Measurements from ENCODE around the gene EXOSC6.
"Not testable (repeated sequence)": the region's sequence is repeated elsewhere in the genome, so short reads cannot be mapped to it uniquely, and the experiment has no call there.

The EXOSC6 gene

GRCh38 chr16:70251629-70252354 lies at the start of gene EXOSC6:
EXOSC6 (minus strand) TSS chr16:70251940; CDS start chr16:70251900, 40 bp downstream.
- DNase-seq (ENCODE audit: low read depth): peak; percentile 86

DNA sequence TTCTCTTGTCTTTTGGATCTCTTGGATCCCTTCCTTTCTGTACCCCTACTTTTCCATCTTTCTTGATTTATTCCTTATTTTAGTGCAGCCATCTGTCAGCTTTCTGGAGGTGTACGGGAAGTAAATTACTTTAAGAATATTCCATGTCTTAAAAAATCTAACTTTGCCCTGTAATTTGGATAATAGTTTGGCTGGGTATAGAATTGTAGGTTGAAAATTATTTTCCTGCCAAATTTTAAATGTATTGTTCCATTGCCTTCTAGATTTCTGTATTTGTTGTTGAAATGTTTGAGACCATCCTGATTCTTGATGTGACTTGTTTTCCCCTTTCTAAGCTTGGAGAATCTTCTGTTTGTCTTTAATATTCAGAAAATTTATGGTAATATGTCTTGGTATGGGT lies 49.4 kb upstream of the EXOSC6 start:
- DNase-seq (ENCODE audit: low read depth): no peak

DNA sequence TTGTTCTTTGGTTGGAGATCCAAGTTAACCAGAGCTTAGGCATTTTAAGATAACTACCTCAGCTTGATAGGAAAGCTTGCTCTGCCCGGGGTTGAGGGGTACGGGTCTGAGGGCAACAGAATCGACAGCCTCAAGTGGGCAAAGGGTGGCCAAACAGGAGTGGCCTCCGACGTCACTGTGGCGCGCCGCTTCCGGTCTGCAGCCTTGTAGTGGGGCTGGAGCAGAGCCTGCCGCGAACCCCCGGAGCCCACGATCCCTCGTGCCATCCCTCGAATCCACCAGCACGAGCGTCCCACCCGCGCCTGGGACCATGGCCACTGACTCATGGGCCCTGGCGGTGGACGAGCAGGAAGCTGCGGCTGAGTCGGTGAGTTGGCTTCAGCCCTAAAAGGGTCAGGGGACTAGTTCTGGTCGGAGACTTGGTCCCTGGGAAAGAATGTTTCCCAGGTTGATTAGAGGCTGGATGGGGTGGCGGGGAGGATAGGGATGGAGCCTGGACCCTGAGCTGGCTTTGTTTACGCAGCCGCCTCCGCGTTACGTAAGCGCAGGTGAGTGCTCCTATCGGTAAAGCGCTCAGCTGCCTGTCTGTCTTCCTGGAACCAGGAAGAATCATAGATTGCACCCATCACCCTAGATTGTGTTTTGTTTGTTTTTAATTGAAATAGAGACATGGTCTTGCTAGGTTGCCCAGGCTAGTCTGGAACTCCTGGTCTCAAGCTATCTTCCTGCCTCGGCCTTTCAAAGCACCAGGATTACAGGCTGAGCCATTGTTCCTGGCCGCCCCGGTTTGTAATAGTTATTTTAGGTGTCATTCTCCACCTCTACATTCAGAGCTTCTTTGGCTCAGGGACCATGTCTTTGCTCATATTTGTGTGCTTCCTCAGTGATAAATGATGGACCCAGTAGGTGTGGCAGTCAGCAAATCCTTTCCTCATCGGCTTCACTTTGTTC lies 47.5 kb upstream of the EXOSC6 start, which contains the start of gene DDX19B:
DDX19B (plus strand) TSS at position 199 of the 951 bp plus-strand sequence; CDS start at position 311, 112 bp downstream.
- DNase-seq (ENCODE audit: low read depth): peak; percentile 31

DNA sequence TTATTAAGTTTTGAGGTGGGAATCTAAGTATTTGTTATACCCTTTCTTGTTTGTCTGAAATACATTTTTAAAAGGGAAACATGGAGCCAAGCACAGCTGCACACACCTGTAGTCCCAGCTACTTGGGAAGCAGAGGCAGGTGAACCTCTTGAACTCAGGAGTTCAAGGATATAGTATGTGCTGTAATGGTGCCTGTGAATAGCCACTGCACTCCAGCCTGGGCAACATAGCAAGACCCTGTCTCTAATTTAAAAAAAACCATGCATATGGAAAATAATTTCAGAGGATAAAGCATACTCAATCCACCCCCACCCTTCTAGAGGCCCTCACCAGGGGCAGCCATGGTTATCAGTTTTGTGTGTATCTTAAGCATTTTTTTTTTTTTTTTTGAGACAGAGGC lies 43.9 kb upstream of the EXOSC6 start:
- no peak for DNase-seq (ENCODE audit: low read depth)

- no peak for DNase-seq (ENCODE audit: low read depth)
Measured at GRCh38 chr16:70294385-70295025, 42.8 kb upstream of the EXOSC6 start.

- not testable (repeated sequence) for DNase-seq (ENCODE audit: low read depth)
Measured at GRCh38 chr16:70292148-70292547, 40.4 kb upstream of the EXOSC6 start.

- DNase-seq (ENCODE audit: low read depth): no peak
Measured at GRCh38 chr16:70290949-70291519, 39.3 kb upstream of the EXOSC6 start.

DNA sequence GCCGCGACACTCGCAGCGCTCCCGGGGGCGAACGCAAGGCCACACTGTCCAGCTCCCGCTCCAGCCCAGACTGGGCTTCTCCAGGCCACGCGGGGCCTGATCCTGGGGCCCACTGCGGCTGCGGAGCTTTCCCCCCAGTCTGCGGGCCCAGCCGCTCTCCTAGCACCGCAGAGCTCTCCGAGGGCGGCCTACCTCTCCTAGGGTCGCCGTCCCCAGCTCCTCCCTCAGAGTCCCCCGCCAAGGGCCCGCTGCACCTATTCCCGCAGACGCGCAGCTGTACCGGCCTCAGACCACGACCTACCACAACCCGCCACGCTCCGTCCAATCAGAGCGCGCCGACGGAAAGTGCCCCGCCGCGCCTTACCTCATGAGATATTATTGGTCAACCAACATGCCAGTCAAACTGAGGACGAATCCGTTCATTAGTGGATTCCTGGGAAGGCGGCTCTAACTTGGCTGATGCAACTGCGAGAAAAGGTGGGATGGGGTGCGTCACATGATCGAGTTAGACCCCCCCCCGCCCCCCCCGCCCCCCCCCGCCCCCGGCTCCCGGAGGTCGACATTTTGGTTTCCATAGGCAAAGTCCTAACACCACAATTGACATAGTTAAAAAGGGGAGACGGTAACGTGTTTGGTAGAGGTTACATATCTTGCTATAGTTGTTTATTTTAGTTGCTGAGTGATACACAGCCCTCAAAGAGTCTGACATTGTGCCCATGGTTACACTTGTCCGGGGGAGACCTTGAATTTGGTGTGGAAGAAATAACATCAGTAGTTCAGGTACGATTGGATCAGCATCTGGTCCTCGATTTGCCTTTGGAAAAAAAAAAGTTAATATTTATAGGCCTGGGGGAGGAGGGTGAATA lies 37.7 kb upstream of the EXOSC6 start, which contains the start of gene AARS1:
AARS1 (minus strand) TSS at position 278 of the 866 bp plus-strand sequence. CDS start 6,743 bp downstream, outside the sequence.
- peak; percentile 92 for DNase-seq (ENCODE audit: low read depth)

GRCh38 chr16:70287304-70287971 lies 35.7 kb upstream of the EXOSC6 start:
- not testable (repeated sequence) for DNase-seq (ENCODE audit: low read depth)

GRCh38 chr16:70276392-70276791 lies 24.7 kb upstream of the EXOSC6 start:
- no peak for DNase-seq (ENCODE audit: low read depth)

DNA sequence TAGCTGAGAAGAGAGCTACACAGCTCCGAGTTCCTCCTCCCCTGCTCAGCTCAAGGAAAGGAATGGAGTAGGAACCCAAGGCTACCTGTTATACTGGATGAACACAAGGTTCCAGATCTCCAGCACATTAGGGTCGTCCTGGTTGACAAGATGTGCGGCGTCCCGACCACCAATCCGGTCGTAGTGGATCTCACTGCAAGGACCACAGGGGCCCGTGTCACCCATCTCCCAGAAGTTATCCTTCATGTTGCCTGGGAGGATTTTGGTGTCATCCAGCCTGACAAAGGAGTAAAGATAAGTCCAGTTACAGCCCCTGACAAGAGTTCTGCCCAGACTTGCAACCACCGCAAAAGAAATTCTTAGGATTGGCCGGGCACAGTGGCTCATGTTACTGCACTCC lies 20.0 kb upstream of the EXOSC6 start:
- no peak for DNase-seq (ENCODE audit: low read depth)

DNA sequence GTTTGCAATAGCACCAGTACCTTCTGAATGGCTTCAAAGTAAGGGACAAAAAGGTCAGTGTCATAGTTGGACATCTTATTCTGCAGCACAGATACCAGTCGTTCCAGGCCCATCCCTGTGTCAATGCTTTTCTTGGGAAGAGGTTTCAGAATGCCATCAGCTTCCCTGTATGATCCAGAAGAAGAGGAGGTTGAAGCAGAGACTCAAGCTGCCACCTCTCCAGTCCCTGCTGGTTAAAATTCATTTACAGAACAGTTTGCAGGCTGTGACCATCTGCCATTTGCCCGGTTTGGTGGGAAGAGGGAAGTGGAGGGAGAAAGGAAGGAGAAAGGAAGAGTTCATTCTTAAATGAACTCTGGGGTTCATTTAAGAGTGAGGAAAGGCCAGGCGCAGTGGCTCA lies 18.4 kb upstream of the EXOSC6 start:
- no peak for DNase-seq (ENCODE audit: low read depth)

DNA sequence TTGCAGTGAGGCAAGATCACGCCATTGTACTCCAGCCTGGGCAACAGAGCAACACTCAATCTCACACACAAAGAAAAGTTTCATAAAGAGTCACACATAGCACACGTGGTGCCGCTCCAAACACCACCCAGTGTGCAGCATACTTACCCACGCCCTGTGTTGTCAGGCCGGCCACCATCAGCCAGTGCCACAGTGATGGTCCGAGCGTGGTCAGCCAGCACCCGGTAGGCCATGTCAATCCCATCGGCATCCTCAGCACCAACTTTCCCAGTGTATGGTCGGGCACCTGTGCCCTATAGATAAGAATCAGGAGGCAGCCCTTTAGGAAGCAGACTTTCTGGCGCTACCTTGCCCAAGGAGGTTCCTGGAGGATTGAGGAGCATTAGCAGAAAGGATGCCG lies 17.7 kb upstream of the EXOSC6 start:
- no peak for DNase-seq (ENCODE audit: low read depth)

GRCh38 chr16:70267922-70268321 lies 16.2 kb upstream of the EXOSC6 start:
- not testable (repeated sequence) for DNase-seq (ENCODE audit: low read depth)

GRCh38 chr16:70267516-70267915 lies 15.8 kb upstream of the EXOSC6 start:
- no peak for DNase-seq (ENCODE audit: low read depth)

DNA sequence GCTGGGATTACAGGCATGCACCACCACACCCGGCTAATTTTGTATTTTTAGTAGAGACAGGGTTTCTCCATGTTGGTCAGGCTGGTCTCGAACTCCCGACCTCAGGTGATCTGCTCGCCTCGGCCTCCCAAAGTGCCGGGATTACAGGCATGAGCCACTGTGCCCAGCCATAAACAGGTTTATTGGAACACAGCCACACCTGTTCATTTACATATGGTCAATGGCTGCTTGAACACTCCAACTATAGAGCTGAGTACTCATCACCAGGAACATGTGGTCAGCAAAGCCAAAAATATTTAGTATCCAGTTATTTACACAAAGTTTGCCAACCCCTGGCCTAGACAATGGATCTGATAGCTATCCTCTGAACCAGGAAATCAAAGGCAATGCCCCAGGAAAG lies 8.2 kb upstream of the EXOSC6 start:
- not testable (repeated sequence) for DNase-seq (ENCODE audit: low read depth)

DNA sequence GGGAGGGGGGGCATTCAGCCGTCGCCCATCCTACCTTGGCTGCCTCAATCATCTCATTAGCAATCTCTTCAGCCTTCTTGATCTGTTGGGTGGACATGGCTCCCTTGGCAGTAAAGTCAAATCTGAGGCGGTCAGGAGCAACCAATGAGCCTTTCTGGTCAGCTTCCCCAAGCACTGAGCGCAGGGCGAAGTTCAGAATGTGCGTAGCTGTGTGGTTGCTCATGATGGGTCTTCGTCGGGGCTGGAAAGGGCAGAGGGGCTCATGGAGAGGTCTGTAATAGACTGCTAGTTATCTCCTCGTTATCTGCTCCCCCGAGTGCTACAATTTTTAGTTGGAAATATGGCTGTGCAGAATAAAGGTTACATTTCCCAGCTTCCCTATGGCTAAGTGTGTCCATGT lies 7.2 kb upstream of the EXOSC6 start:
- DNase-seq (ENCODE audit: low read depth): no peak

- DNase-seq (ENCODE audit: low read depth): no peak
Measured at GRCh38 chr16:70258065-70258464, 6.3 kb upstream of the EXOSC6 start.

GRCh38 chr16:70257391-70257790 lies 5.7 kb upstream of the EXOSC6 start:
- no peak for DNase-seq (ENCODE audit: low read depth)

- no peak for DNase-seq (ENCODE audit: low read depth)
Measured at GRCh38 chr16:70255574-70255973, 3.8 kb upstream of the EXOSC6 start.

DNA sequence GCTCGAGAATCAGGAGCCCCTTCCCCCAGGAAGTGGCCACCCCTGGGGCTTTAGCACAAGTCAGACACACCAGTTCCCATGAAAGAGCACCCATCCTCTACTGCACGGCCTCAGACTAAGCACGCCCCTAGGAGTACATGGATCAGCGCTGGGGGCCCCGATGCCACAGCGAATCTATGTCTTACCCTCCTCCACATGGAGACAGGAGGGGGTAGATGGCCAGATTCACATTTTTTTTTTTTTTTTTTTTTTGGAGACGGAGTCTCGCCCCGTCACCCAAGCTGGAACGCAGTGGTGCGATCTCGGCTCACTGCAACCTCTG lies 3.2 kb upstream of the EXOSC6 start:
- DNase-seq (ENCODE audit: low read depth): no peak
